HG02759 (cell line): ENCODE measurements around the gene ARID5B.
A peak's percentile ranks its signal among the peaks of the same experiment; 100 is the strongest.
"Not testable (repeated sequence)": the region's sequence is repeated elsewhere in the genome, so short reads cannot be mapped to it uniquely, and the experiment has no call there.

Experiments
- ATAC-seq: cut with Tn5 transposase; IDR thresholded peaks from one replicate; pipeline ENCODE4 v1.9.1; 2021; ENCODE audit warnings: mild to moderate bottlenecking, moderate library complexity; ENCODE audit not compliant: unreplicated experiment

ARID5B gene

DNA sequence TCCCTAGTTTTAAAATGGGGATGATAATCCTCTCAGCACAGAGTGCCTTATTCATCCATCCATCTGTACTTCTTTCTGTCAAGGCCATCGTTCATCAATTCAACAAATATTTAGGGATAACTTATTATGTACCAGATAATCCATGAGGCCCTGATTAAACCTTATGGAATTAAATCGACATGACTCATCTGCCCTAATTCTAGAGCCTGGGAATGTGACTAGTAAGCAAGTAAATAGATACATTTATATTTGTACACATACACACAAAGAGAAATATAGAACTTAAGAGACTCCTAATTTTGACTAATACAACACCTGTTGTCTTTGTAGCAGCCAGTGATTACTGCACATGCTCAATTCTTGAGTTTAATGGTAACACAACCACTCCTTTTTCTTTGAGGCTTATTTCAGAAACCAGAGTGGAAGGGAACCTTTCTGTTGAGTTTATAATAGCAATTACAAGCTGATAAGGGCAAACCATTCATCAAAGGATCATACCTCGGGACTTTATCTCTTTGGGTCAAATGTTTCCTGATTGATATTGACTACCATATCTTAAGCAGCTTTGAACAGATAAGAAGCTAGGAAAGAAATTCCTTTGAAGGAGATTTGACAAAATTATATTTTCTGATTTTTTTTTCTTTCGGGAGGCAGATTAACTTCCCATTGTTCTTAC is 122.7 kb downstream of the ARID5B start:
- no peak for ATAC-seq

DNA sequence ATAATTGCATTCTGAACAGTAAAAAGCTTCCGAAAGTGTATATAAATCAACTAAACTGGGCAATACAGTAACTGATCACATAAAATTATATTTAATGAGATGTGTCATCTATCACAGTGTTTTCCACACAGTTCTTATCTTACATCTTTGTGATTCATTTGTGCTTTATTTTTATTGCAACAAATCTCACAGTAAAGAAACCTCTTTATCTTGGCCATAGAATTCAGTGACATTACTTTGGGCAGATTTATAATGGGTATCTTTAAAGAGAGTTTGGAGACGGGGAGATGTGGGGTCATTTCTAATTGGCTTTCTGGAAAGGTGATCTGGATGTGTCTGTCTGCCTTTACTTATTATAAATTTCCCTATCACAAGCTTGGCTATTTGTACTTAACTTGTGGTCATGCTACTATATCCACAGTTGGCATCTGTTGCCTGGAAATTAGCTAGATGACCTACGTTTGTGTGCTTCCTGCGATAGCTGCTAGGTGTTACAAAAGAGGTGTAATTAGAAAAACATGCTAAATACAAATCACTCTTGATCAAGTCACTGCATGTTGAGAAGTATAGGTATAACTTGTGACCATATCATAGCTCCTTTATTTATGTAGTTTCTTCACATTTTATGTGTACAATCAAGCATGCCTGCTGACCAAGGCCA is 123.8 kb downstream of the ARID5B start:
- no peak for ATAC-seq

DNA sequence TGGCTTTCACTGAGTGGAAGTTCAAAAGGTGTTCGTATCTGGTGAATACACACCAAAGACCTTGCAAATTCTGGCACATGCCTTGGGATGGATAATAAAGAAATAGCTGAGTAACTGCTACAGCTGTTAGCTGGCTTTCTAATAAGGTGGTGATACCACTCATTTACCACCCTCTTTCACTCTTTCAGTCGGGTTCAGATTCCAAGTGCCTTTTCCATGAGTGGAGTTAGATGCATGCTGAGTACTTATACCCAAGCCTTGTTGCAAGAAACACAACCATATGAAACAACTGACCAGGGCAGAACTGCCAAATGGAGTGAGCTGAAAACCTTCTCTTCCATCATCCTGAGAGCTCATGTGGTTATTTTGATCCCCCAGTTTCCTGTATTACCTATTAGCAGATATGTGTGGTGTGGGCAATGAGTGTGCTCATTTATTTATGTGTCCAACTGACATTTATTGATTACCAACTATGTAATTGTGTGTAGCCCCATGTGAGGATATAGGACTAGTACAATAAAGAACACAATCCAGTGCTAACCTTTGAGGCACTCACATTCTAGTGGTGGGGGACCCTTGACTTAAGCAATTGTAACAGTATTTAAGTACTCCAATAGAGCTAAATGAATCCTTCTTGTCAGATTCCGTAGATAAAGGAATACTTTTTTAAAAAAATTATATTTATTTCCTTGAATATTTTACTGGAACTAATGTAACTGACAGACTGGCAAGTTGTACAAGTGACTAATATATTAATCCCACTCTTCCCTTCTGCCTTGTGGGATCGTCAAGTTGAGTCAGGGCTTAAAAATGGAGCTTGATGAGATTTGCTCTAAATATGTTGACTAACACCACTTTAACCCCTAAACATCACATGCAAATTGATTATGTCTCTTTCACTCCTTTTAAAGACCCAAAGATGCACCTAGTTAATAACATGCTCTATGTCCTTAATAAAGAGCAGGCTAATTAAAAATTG is 124.7 kb downstream of the ARID5B start:
- no peak for ATAC-seq

DNA sequence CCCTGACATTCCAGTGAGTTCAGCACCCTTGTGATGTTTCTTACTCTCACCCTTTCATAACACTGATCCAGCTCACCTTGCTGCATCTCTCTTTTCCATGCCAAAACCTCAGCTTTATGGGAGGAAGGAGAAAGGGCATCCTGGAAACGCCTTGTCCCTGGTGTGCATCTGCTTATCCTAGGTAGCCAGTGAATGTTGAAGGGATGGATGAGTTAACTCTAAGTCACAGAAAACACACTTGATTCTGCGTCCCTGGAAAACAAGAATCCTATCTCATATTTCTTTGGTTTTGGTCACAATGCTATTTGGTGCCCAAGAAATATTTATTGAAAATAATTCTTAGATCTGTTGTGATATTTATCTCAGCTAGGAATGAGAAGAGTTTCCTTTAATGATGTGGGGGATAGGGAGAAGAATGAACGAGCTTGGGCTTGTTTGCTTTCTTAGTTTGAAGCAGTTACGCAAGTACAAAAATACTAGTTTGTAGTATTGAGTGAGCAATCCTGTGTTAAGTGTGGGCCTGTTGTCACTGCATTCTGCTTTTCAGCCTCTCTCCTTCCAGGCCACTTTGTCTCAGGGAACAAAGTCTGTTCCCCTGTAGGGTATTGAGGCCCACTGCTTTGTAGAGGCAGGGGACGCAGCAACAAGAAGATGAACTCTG is 126.5 kb downstream of the ARID5B start:
- ATAC-seq: no peak

DNA sequence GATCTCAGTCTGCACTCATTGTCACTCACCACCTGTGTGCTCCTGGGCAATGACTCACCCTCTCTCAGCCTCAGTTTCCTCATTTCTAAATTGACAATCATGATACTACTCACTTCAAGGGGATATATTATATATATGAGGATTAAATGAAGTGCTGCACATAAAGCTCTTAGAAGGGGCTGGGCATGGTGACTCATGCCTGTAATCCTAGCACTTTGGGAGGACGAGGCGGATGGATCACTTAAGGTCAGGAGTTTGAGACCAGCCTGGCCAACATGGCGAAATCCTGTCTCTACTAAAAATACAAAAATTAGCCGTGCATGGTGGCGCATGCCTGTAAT is 127.0 kb downstream of the ARID5B start:
- not testable (repeated sequence) for ATAC-seq

DNA sequence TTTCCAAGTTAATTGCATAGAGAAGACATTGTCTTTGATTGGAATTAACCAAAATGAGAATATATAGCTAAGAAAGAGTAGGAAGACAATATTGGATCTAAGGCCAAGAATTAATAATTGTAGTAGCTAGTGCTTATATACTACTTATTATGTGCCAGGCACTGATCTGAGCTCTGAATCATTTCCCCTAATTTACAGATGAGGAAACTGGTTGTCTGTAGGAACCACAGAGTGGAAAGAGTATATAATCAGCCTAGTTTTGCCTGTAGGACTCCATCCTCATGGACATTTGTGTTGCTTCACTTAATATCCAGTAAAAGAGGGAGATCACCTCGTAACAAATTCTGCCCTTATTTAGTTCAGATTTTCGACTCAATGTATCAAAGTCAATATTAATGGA is 127.9 kb downstream of the ARID5B start:
- no peak for ATAC-seq

DNA sequence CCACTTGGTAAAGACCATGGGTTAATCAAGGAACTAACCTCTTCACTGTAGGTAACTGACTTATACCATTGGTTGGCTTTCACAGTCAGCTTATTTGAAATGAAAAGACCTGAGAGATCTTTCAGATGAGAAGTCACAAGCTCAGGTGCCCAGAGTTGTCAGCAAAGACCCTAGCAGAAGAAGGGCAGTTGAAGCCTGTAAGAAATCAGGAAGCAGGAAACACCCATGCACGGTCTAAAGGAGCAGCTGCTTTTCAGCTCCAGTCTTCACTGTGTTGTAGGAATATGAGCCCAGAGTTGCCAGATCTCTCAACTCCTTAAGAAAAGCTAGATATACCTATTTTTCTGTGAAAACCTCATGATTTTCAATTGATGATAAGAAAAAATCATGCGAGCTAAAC is 130.0 kb downstream of the ARID5B start:
- no peak for ATAC-seq

DNA sequence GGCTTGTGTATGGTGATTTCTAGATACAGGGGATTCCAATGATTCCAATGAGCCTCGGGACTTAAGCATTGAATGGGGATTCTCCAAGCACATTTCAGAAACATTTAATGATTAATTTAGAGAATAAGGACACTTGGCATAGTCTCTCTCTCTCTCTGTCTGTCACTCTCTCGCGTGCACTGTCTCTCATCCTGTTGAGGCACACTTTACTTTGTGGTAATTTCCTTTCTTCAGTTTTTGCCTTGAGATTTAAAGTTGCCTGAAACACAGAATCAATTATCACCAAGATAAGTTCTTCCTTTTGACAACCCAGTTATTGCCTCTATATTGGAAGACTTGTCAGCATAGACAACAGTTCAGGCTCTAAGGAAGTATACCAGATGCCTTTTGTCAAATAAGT is 131.6 kb downstream of the ARID5B start:
- no peak for ATAC-seq

DNA sequence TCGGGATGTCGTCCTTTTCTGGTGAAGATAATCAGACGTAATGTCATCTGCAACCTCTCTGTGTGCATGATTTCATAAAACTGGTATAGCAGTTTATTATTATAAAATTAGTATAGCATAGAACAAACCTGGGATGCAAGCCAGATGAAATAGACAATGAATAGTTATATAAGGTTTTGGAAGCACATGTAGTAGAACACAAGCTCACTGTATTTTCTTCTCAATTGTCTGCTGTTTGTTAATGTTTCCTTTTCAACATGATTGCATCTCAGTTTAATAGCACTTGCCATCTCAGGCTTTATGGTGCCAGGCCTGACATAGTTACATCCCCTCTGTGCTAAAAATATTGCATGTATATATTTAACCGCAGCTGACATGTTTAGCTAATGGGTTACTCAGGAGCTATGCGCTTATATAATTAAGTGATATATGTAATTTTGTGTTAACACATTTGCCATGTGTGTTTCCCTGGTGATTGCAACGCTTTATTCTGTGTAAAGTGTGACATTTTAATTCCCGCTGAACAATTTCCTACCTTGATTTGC is 132.7 kb downstream of the ARID5B start:
- ATAC-seq: no peak

DNA sequence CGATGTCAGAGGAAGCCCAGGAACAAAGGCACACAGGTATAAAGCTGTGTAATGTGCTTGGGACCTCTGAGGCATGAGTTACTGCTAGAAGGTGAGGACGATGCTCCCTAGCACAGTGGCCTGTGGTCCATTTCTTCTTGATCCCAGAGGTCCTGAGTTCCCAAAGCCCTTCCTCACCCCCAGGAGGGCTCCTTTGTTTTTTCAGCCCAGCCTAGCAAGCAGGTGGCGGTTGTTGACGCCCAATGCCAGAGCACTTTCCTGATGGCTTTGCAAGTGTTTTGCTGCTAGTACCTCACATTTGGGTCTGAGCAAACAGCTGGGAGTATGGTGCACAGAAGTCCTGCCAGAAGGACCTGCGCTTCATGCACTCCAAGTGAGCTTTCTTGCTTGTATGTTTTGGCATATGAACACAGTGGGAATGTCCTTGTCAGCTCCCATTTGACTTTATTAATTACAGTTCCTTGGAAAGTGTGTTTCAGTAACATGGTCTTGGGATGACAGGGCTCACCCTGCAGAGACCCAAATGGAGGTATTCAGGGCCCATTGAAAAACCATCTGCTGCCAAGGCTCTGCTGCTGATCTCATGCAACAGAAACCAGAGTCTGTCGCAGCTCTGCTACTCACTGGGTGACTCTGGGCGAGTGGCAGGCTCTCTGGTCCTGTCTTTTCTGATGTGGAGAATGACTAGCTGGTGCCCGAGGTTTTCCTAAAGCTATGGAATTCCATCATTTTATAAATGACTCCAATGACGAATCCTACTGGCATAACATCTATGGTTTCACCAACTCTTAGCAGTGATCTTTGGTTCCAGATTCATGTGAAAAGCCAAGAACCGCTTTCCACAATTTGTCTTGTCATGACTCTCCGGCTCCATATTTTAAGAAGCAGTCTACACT is 134.9 kb downstream of the ARID5B start:
- no peak for ATAC-seq

DNA sequence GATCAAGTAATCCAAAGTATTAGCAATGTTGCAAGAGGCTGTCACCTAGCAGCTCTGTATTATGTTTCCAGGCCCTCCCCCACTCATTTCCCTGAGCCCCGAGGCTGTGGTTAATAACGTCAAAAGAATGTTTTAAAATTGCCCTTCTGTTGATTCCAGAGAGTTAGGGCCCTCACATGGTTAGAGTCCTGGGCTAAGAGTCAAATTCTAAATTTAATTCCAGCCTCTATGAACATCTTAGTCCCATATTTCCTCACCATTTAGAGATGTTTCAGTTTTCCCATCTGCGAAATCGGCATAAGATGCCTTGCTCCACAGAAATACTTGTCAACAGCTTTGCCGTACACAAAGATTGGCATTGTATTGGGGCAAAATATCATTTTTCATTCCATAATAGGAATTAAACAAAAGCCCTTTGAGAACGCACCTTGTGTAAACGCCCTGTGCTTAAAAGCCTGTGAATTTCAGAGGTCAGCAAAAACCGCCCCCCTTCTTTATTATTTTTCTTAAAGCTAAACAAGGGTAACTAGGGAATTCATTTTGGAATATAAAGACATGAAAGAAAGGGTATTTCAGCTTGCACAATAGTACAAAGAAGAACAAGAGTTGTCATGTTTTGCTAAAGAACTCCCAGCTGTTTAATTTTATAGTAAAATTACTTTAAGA is 135.8 kb downstream of the ARID5B start:
- ATAC-seq: no peak

DNA sequence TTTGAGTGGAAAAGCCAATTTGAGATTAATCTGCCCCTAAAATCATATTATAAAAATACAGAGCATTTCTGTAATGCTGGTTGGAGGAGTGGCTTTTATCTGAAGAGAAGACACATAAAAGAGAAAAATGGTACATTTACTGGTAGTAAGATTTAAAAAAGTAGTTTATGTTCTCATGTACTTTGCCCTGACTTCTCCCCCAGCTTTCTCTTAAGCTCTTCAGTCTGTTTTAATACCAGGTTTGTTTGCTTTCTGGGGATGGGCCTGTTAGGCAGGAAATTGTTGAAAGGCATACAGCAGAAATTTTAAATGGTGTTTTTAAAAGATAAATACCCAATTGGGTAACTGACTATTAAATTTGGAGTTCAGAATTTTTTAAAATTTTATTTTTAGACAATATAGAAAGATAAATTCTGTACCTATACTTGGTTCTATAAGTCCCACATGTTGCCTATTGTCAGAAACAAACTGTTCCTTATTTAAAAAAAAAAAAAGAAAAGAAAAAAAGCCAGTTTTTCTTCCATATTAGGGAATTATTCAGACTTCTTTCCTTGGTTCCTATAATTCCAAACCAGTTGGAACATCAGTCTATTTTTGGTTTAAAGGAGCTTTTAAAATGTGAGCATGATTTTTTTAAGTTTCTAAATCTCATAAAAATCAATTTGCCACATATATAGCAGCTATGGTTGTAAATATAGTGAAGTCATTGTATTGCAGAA is 136.6 kb downstream of the ARID5B start:
- no peak for ATAC-seq

DNA sequence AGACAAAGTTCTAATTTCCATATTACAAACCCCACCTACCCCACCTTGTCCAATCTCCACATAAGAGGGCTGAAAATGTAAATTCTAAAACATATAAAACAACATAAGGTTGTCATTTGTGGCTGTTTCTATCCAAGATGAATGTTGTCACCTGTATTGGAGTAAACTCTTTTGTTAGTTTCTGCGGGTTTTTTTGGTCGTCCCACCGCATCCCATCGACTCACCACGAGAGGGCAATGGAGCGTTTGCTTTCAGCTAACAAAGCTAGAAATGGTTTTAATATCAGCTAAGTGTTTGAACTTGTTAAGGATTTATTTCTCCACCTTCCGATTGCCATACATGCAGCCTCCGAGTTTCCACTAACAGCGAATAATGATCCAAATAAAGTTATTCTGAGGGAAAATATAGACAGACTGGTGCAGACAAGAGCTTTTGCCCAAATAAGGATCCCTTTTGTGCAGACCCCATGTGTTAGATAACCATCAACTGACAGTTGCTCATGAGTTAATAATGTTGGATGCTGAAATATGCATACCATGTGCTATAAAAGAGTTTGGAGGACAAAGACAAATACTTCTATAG is 137.2 kb downstream of the ARID5B start:
- peak; percentile 67 for ATAC-seq

DNA sequence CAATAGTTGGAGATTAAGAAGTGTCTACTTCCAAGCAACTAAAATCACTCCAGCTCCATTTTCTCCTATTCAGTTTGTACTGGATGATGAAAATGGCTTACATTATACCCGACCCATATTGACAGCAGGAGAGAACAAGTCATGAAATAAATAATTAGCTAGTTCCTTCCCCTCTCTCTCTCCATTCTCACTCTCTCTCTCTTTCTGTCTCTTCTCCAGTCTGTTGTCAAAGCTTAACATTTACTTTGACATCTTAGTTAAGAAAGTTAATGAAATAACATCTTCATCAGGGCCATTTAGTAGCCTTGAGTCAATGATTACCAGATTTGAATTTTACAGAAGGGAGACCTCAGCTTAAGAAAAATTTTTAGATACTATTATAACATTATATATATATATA is 138.5 kb downstream of the ARID5B start:
- no peak for ATAC-seq

DNA sequence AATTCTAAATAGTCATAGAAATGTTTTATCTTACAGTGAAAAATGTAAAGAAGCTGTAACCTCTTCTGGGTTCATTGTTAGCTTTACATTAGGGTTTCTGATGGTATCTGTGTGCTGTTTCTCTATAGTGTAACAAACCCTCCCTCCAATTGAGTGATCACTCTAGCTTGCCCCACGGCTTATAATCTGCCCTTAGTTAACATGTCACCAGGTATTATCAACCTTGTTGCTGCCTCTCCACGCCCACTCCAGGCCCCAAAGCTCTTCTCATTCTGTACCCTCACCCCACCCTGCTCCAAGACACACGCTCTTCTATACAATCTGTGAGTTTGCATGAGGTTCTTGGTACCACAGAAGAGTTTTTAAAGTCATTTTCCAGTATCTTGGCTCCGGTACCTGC is 139.4 kb downstream of the ARID5B start:
- no peak for ATAC-seq

DNA sequence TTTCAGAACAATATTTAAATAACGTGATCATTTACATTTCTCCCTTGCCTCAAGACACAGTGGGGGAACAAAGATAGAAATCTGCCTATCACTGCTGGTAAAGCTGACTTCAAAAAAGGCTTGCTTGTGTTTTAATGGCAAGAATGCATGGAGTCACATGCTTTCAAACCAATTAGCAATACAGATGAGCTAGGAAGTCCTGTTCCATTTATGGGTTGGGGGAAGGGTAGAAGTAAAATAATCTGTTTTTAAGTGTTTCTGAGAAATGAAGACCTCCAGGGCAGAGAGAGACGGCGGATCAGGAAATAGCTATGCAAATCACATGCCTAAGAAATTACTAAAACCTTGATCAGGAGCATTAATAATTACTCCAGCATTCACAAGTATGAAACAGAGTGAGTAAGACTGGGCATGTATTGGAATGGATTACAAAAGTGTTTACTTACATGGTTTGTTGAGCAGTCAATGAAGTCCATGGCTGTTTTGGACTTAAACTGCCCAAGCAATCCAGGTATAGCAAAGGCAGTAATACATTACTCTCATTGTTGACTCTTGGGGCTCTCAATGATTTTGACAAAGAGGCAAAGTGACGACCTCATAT is 142.0 kb downstream of the ARID5B start:
- no peak for ATAC-seq

DNA sequence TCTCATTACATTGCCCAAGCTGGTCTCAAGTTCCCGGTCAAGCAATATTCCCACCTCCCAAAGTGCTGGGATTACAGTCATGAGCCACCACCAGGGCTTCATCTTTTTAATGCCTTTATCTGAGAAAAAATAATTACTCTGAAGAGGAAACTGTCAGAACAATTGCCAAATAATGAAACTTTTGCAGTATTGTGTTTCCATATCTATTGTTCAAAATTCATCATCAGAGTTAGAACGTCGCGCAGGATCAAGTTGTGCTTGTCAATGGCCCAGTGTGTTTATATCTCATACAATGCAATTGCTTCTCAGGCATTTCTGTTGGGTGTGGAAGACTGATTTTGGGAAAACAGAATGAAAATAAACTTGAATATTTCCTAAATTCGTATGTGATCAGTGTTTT is 143.1 kb downstream of the ARID5B start:
- ATAC-seq: no peak
